HG03060 (cell line): ENCODE data around the gene HELLS.
A peak's percentile ranks its signal among the peaks of the same experiment; 100 is the strongest.
"Not testable (repeated sequence)": the region's sequence is repeated elsewhere in the genome, so short reads cannot be mapped to it uniquely, and the experiment has no call there.

Experiments used
- ATAC-seq: cut with Tn5 transposase; IDR thresholded peaks from one replicate; pipeline ENCODE4 v1.9.1; 2021; ENCODE audit warnings: low read depth, moderate number of reproducible peaks; ENCODE audit not compliant: unreplicated experiment

The HELLS gene

GRCh38 chr10:94602729-94603515, 57.3 kb downstream of the HELLS start:
- ATAC-seq = no peak

GRCh38 chr10:94607111-94607510, 61.5 kb downstream of the HELLS start:
- ATAC-seq = peak; percentile 77

- no peak for ATAC-seq
Observed at GRCh38 chr10:94608559-94608958, 63.0 kb downstream of the HELLS start.

GRCh38 chr10:94614558-94614957, 69.0 kb downstream of the HELLS start:
- no peak for ATAC-seq

GRCh38 chr10:94617389-94617944, 71.9 kb downstream of the HELLS start:
- ATAC-seq = no peak

- no peak for ATAC-seq
Observed at GRCh38 chr10:94622666-94623205, 77.1 kb downstream of the HELLS start.

- no peak for ATAC-seq
Observed at GRCh38 chr10:94623572-94623971, 78.0 kb downstream of the HELLS start.

- no peak for ATAC-seq
Observed at GRCh38 chr10:94626476-94626875, 80.9 kb downstream of the HELLS start.

GRCh38 chr10:94627511-94627910, 81.9 kb downstream of the HELLS start:
- no peak for ATAC-seq

GRCh38 chr10:94630017-94630688, 84.6 kb downstream of the HELLS start:
- no peak for ATAC-seq

- ATAC-seq = no peak
Observed at GRCh38 chr10:94631077-94631875, 85.7 kb downstream of the HELLS start.

- no peak for ATAC-seq
Observed at GRCh38 chr10:94632954-94633353, 87.4 kb downstream of the HELLS start.

- not testable (repeated sequence) for ATAC-seq
Observed at GRCh38 chr10:94638097-94638496, 92.5 kb downstream of the HELLS start.

- no peak for ATAC-seq
Observed at GRCh38 chr10:94639902-94640301, 94.3 kb downstream of the HELLS start.

GRCh38 chr10:94640562-94640961, 95.0 kb downstream of the HELLS start:
- no peak for ATAC-seq

GRCh38 chr10:94641480-94641879, 95.9 kb downstream of the HELLS start:
- no peak for ATAC-seq

- no peak for ATAC-seq
Observed at GRCh38 chr10:94644352-94644751, 98.8 kb downstream of the HELLS start.

- ATAC-seq = no peak
Observed at GRCh38 chr10:94645285-94645684, 99.7 kb downstream of the HELLS start.
